ENCODE data around the gene LRP1B.

LRP1B gene

GRCh38 chr2:141048951-141049350, 1081.9 kb downstream of the LRP1B start:
- H3K27me3 ChIP-seq (ENCODE audit: control insufficient read depth, low read length): no peaks in the 10 kb centered on the region
- H3K27ac ChIP-seq (ENCODE audit: low read depth, low read length): no peak overlapping the region
- no peaks in the 10 kb centered on the region for H3K9me2 ChIP-seq (replicated peaks; ENCODE audit: control insufficient read depth, low read length)
- no peaks in the 10 kb centered on the region for H3F3A ChIP-seq (ENCODE audit: control insufficient read depth, insufficient read depth)
- H3K79me2 ChIP-seq (ENCODE audit: control insufficient read depth, low read length): no peaks in the 10 kb centered on the region
- H3K36me3 ChIP-seq (ENCODE audit: control insufficient read depth, low read length): no peaks in the 10 kb centered on the region
- H3K4me2 ChIP-seq (ENCODE audit: low read length): no peak overlapping the region
- no peaks in the 10 kb centered on the region for H3K9me3 ChIP-seq (ENCODE audit: control insufficient read depth, insufficient read depth, low read length)
- TF ChIP-seq EZH2phosphoT487 (IDR thresholded peaks at IDR 0.05; ENCODE audit: borderline replicate concordance, low read length) (no peak), CTCF (IDR thresholded peaks at IDR 0.05; ENCODE audit: low read depth, low read length, poor library complexity, severe bottlenecking) (no peak)
- H4K20me1 ChIP-seq (ENCODE audit: control insufficient read depth, insufficient read depth, low read depth, low read length): no peaks in the 10 kb centered on the region
- no peaks in the 10 kb centered on the region for H3K4me1 ChIP-seq (ENCODE audit: control insufficient read depth, low read length)
- no peak overlapping the region for H3K4me3 ChIP-seq (ENCODE audit: low read length)

GRCh38 chr2:141041281-141041680, 1089.5 kb downstream of the LRP1B start:
- no peak for TF ChIP-seq CTCF (IDR thresholded peaks at IDR 0.05; ENCODE audit: low read depth, low read length, poor library complexity, severe bottlenecking)
- no peak for TF ChIP-seq EZH2phosphoT487 (IDR thresholded peaks at IDR 0.05; ENCODE audit: borderline replicate concordance, low read length)
- Histone ChIP-seq H4K20me1 (ENCODE audit: control insufficient read depth, insufficient read depth, low read depth, low read length) (no peaks in the 10 kb centered on the region), H3K79me2 (ENCODE audit: control insufficient read depth, low read length) (no peaks in the 10 kb centered on the region), H3K4me3 (ENCODE audit: low read length) (no peak overlapping the region), H3F3A (ENCODE audit: control insufficient read depth, insufficient read depth) (no peaks in the 10 kb centered on the region), H3K4me1 (ENCODE audit: control insufficient read depth, low read length) (no peaks in the 10 kb centered on the region), H3K27ac (ENCODE audit: low read depth, low read length) (no peak overlapping the region), H3K9me3 (ENCODE audit: control insufficient read depth, insufficient read depth, low read length) (no peaks in the 10 kb centered on the region), H3K4me2 (ENCODE audit: low read length) (no peak overlapping the region), H3K9me2 (replicated peaks; ENCODE audit: control insufficient read depth, low read length) (no peaks in the 10 kb centered on the region), H3K27me3 (ENCODE audit: control insufficient read depth, low read length) (no peaks in the 10 kb centered on the region), H3K36me3 (ENCODE audit: control insufficient read depth, low read length) (no peaks in the 10 kb centered on the region)

- Histone ChIP-seq H4K20me1 (ENCODE audit: control insufficient read depth, insufficient read depth, low read depth, low read length) (no peaks in the 10 kb centered on the region), H3K4me3 (ENCODE audit: low read length) (no peak overlapping the region), H3K4me1 (ENCODE audit: control insufficient read depth, low read length) (no peaks in the 10 kb centered on the region), H3K27me3 (ENCODE audit: control insufficient read depth, low read length) (no peaks in the 10 kb centered on the region), H3K9me2 (replicated peaks; ENCODE audit: control insufficient read depth, low read length) (no peaks in the 10 kb centered on the region), H3K4me2 (ENCODE audit: low read length) (no peak overlapping the region), H3K9me3 (ENCODE audit: control insufficient read depth, insufficient read depth, low read length) (no peaks in the 10 kb centered on the region), H3K79me2 (ENCODE audit: control insufficient read depth, low read length) (no peaks in the 10 kb centered on the region), H3K36me3 (ENCODE audit: control insufficient read depth, low read length) (no peaks in the 10 kb centered on the region), H3F3A (ENCODE audit: control insufficient read depth, insufficient read depth) (no peaks in the 10 kb centered on the region), H3K27ac (ENCODE audit: low read depth, low read length) (no peak overlapping the region)
- TF ChIP-seq EZH2phosphoT487 (IDR thresholded peaks at IDR 0.05; ENCODE audit: borderline replicate concordance, low read length) (no peak), CTCF (IDR thresholded peaks at IDR 0.05; ENCODE audit: low read depth, low read length, poor library complexity, severe bottlenecking) (no peak)
Measured at GRCh38 chr2:141038341-141038740, 1092.5 kb downstream of the LRP1B start.

GRCh38 chr2:141037361-141037760, 1093.5 kb downstream of the LRP1B start:
- Histone ChIP-seq H3K4me2 (ENCODE audit: low read length) (no peak overlapping the region), H3K36me3 (ENCODE audit: control insufficient read depth, low read length) (no peaks in the 10 kb centered on the region), H3K9me2 (replicated peaks; ENCODE audit: control insufficient read depth, low read length) (no peaks in the 10 kb centered on the region), H3K27ac (ENCODE audit: low read depth, low read length) (no peak overlapping the region), H4K20me1 (ENCODE audit: control insufficient read depth, insufficient read depth, low read depth, low read length) (no peaks in the 10 kb centered on the region), H3K27me3 (ENCODE audit: control insufficient read depth, low read length) (no peaks in the 10 kb centered on the region), H3F3A (ENCODE audit: control insufficient read depth, insufficient read depth) (no peaks in the 10 kb centered on the region), H3K9me3 (ENCODE audit: control insufficient read depth, insufficient read depth, low read length) (no peaks in the 10 kb centered on the region), H3K79me2 (ENCODE audit: control insufficient read depth, low read length) (no peaks in the 10 kb centered on the region), H3K4me1 (ENCODE audit: control insufficient read depth, low read length) (no peaks in the 10 kb centered on the region), H3K4me3 (ENCODE audit: low read length) (no peak overlapping the region)
- no peak for TF ChIP-seq EZH2phosphoT487 (IDR thresholded peaks at IDR 0.05; ENCODE audit: borderline replicate concordance, low read length)
- TF ChIP-seq CTCF (IDR thresholded peaks at IDR 0.05; ENCODE audit: low read depth, low read length, poor library complexity, severe bottlenecking): no peak
